Liver (tissue), 9 donors: ENCODE results near the gene PIP4K2A. TPM values are rescaled to one million over a fixed set of nuclear protein-coding genes. Genes with fewer than 3 reads are reported as not detected.

Experiments
- DNase-seq: peaks from one replicate; pipeline ENCODE4 v3.0.0-alpha.2; 2017; ENCODE audit warnings: low spot score
- H3K27ac ChIP-seq, 2 donors: one replicate each; pipeline ENCODE4 v1.7.0; 2013; ENCODE audit warnings: inconsistent platforms in 2 of 2, low read length in 2 of 2, control low read depth in 1 of 2, low read depth in 1 of 2, mild to moderate bottlenecking in 1 of 2
- H3K27me3 ChIP-seq, 4 donors: one replicate each; pipeline versions ENCODE4 v1.6.1 to v1.7.0; 2013; ENCODE audit warnings: low read length in 3 of 4, inconsistent platforms in 1 of 4, mild to moderate bottlenecking in 1 of 4, moderate library complexity in 1 of 4; ENCODE audit not compliant: control insufficient read depth in 4 of 4, insufficient read depth in 4 of 4
- H3K36me3 ChIP-seq, 4 donors: one replicate each; pipeline versions ENCODE4 v1.6.1 to v1.7.0; 2013; ENCODE audit warnings: low read length in 3 of 4, mild to moderate bottlenecking in 3 of 4, low read depth in 1 of 4, moderate library complexity in 1 of 4; ENCODE audit not compliant: control insufficient read depth in 4 of 4, insufficient read depth in 3 of 4
- H3K4me1 ChIP-seq, 4 donors: one replicate each; pipeline versions ENCODE4 v1.6.1 to v1.7.0; 2013; ENCODE audit warnings: low read length in 3 of 4, mild to moderate bottlenecking in 3 of 4, moderate library complexity in 1 of 4; ENCODE audit not compliant: control insufficient read depth in 4 of 4, insufficient read depth in 4 of 4
- H3K4me3 ChIP-seq, 3 donors: one replicate each; pipeline versions ENCODE4 v1.6.1 to v1.7.0; 2013; ENCODE audit warnings: low read length in 3 of 3, control low read depth in 1 of 3, low read depth in 1 of 3, mild to moderate bottlenecking in 1 of 3
- H3K9ac ChIP-seq, 2 donors: one replicate each; pipeline ENCODE4 v1.7.0; 2013; ENCODE audit warnings: low read length in 2 of 2, mild to moderate bottlenecking in 2 of 2, moderate library complexity in 2 of 2, control low read depth in 1 of 2, low read depth in 1 of 2
- H3K9me3 ChIP-seq, 4 donors: one replicate each; pipeline versions ENCODE4 v1.6.1 to v1.7.0; 2013; ENCODE audit warnings: low read length in 3 of 4; ENCODE audit not compliant: control insufficient read depth in 4 of 4
- ATF3 ChIP-seq: IDR thresholded peaks from 2 replicates; pipeline ENCODE4 v1.6.1; 2016; ENCODE audit warnings: antibody characterized with exemption
- CTCF ChIP-seq: fragments of 150-350 bp; IDR thresholded peaks from 2 replicates; pipeline ENCODE4 v1.5.1; 2017; ENCODE audit warnings: improper control_type of control experiment, low read depth, low read length; ENCODE audit not compliant: missing input control
- FOXA1 ChIP-seq: IDR thresholded peaks from 2 replicates; pipeline ENCODE4 v1.6.1; 2016; ENCODE audit warnings: antibody characterized with exemption
- GABPA ChIP-seq, 2 donors: IDR thresholded peaks in 1 of 2; conservative IDR thresholded peaks in 1 of 2; 2 replicates each; pipeline ENCODE4 v1.6.1; 2016; ENCODE audit warnings: antibody characterized with exemption in 2 of 2, mild to moderate bottlenecking in 1 of 2, moderate library complexity in 1 of 2
- HNF4A ChIP-seq, 2 donors: conservative IDR thresholded peaks; 2 replicates each; pipeline ENCODE4 v1.6.1; 2016; ENCODE audit warnings: antibody characterized with exemption in 2 of 2, mild to moderate bottlenecking in 2 of 2
- HNF4G ChIP-seq: IDR thresholded peaks from 2 replicates; pipeline ENCODE4 v1.6.1; 2016; ENCODE audit warnings: antibody characterized with exemption
- JUND ChIP-seq, 2 donors: IDR thresholded peaks; 2 replicates each; pipeline ENCODE4 v1.6.1; 2016; ENCODE audit warnings: antibody characterized with exemption in 2 of 2
- MAX ChIP-seq: IDR thresholded peaks from 2 replicates; pipeline ENCODE4 v1.6.1; 2016; ENCODE audit warnings: antibody characterized with exemption
- NR2F2 ChIP-seq: IDR thresholded peaks from 2 replicates; pipeline ENCODE4 v1.6.1; 2016; ENCODE audit warnings: antibody characterized with exemption
- RAD21 ChIP-seq, 2 donors: IDR thresholded peaks; 2 replicates each; pipeline ENCODE4 v1.6.1; 2016; ENCODE audit warnings: antibody characterized with exemption in 2 of 2, mild to moderate bottlenecking in 2 of 2
- RXRA ChIP-seq, 2 donors: IDR thresholded peaks; 2 replicates each; pipeline ENCODE4 v1.6.1; 2017 to 2018; ENCODE audit warnings: antibody characterized with exemption in 2 of 2, mild to moderate bottlenecking in 1 of 2
- SP1 ChIP-seq: IDR thresholded peaks from 2 replicates; pipeline ENCODE4 v1.6.1; 2018; ENCODE audit warnings: antibody characterized with exemption, mild to moderate bottlenecking
- TAF1 ChIP-seq: conservative IDR thresholded peaks from 2 replicates; pipeline ENCODE4 v1.6.1; 2016; ENCODE audit warnings: antibody characterized with exemption, mild to moderate bottlenecking
- YY1 ChIP-seq: IDR thresholded peaks from 2 replicates; pipeline ENCODE4 v1.6.1; 2016; ENCODE audit warnings: antibody characterized with exemption, mild to moderate bottlenecking
- ZBTB33 ChIP-seq: IDR thresholded peaks from 2 replicates; pipeline ENCODE4 v1.6.1; 2016; ENCODE audit warnings: antibody characterized with exemption
- WGBS: extraction: QIAGEN DNeasy Blood & Tissue Kit; methylation state at CpG from one replicate; pipeline ENCODE4 v1.1.7; 2013; 5-methylcytosine and 5-hydroxymethylcytosine counted together
- polyA plus RNA-seq, 2 donors: library from polyadenylated mRNA; stranded (reverse) in 1 of 2; unstranded in 1 of 2; fragments of 200-250 nt in 1 of 2; fragments of >200 nt in 1 of 2; fragmentation: Nextera tagmentation in 1 of 2; extraction: Ambion mirVana in 1 of 2; gene quantifications; one replicate each; pipeline versions ENCODE4 v1.2.1 to v1.2.3, GENCODE V29; 2013 to 2015
- total RNA-seq, 2 donors: library from RNA; depleted of rRNA; stranded (reverse); fragments of >200 nt; gene quantifications; one replicate each; pipeline ENCODE4 v1.2.3, GENCODE V29; 2014
- donor health status: healthy.
- donor health status: healthy.
- donor health status: healthy.
- donor health status: healthy.
- donor health status: healthy.

PIP4K2A gene
- total and polyA plus RNA-seq, 4 donors = 6.4 to 53.7 (median 8.6) TPM

- Histone ChIP-seq H3K4me3 (no peak overlapping the region), H3K9ac (no peak overlapping the region), H3K36me3 (no peaks in the 10 kb centered on the region), H3K27me3 (no peaks in the 10 kb centered on the region), H3K27ac (peak overlapping the region in 1 of 2 donors; percentile 53), H3K9me3 (no peaks in the 10 kb centered on the region), H3K4me1 (peaks cover 0 to 4% (median 3%) of the 10 kb centered on the region in 4 donors)
- WGBS = 61% methylated on average over 11 of the region's 11 CpGs
- TF ChIP-seq ATF3 (no peak), NR2F2 (no peak), SP1 (no peak), HNF4A (conservative IDR thresholded peaks at IDR 0.05) (no peak), MAX (no peak), YY1 (no peak), CTCF (no peak), JUND (IDR thresholded peaks at IDR 0.05) (no peak), TAF1 (no peak), HNF4G (no peak), ZBTB33 (no peak), GABPA (IDR thresholded peaks at IDR 0.05 in 1 of 2, conservative IDR thresholded peaks at IDR 0.05 in 1 of 2) (no peak), RXRA (IDR thresholded peaks at IDR 0.05) (no peak), FOXA1 (no peak)
- DNase-seq = no peak
Measured at GRCh38 chr10:22615819-22616499, 98.4 kb downstream of the PIP4K2A start.

GRCh38 chr10:22615101-22615500 lies 99.3 kb downstream of the PIP4K2A start:
- WGBS = 90% methylated on average over 2 of the region's 2 CpGs
- Histone ChIP-seq H3K27ac (no peak overlapping the region), H3K4me3 (no peak overlapping the region), H3K9me3 (no peaks in the 10 kb centered on the region), H3K4me1 (peaks cover 0 to 4% (median 3%) of the 10 kb centered on the region in 4 donors), H3K9ac (no peak overlapping the region), H3K36me3 (no peaks in the 10 kb centered on the region), H3K27me3 (no peaks in the 10 kb centered on the region)
- DNase-seq = no peak
- TF ChIP-seq HNF4A (conservative IDR thresholded peaks at IDR 0.05) = no peak
- no peak for TF ChIP-seq YY1
- TF ChIP-seq ZBTB33 = no peak
- TF ChIP-seq HNF4G = no peak
- TF ChIP-seq RAD21 (IDR thresholded peaks at IDR 0.05) = no peak
- TF ChIP-seq CTCF = no peak
- no peak for TF ChIP-seq SP1
- TF ChIP-seq NR2F2 = no peak
- TF ChIP-seq TAF1 = no peak
- no peak for TF ChIP-seq FOXA1
- no peak for TF ChIP-seq JUND (IDR thresholded peaks at IDR 0.05)
- no peak for TF ChIP-seq MAX
